Mucosa of gallbladder (tissue), 1 donor: Measurements from ENCODE around the gene PSMC6. TPM values are rescaled to one million over a fixed set of nuclear protein-coding genes. Genes with fewer than 3 reads are reported as not detected.
"Not testable (repeated sequence)": the region's sequence is repeated elsewhere in the genome, so short reads cannot be mapped to it uniquely, and the experiment has no call there.

Experiments used
- DNase-seq: peaks from one replicate; pipeline ENCODE4 v3.0.0-alpha.2; 2020; ENCODE audit warnings: low spot score
- total RNA-seq: library from RNA; stranded (reverse); gene quantifications from one replicate; pipeline ENCODE4 v1.2.1, GENCODE V29; 2021
- donor health status: DM: no; HTN: no; CAD: no.

The PSMC6 gene
- total RNA-seq, 1 donor from 2014 or later = 61.6 TPM

GRCh38 chr14:52716155-52716554 is 9.2 kb downstream of the PSMC6 start:
- no peak for DNase-seq

- no peak for DNase-seq
Measured at GRCh38 chr14:52723514-52724359, 16.7 kb downstream of the PSMC6 start.

GRCh38 chr14:52724360-52724644 is 17.3 kb downstream of the PSMC6 start:
- DNase-seq = no peak

GRCh38 chr14:52727509-52727908 is 20.5 kb downstream of the PSMC6 start:
- DNase-seq = not testable (repeated sequence)

- DNase-seq = not testable (repeated sequence)
Measured at GRCh38 chr14:52729035-52729434, 22.0 kb downstream of the PSMC6 start.

GRCh38 chr14:52729585-52729924 is 22.6 kb downstream of the PSMC6 start:
- no peak for DNase-seq

GRCh38 chr14:52729925-52730708 is 23.1 kb downstream of the PSMC6 start, which contains the start of gene STYX:
TSS of gene STYX (plus strand) at chr14:52730166. CDS start at chr14:52730475, 309 bp downstream.
- DNase-seq = peak; percentile 98

- no peak for DNase-seq
Measured at GRCh38 chr14:52730709-52731111, 23.7 kb downstream of the PSMC6 start.

GRCh38 chr14:52733824-52734223 is 26.8 kb downstream of the PSMC6 start:
- no peak for DNase-seq

- no peak for DNase-seq
Measured at GRCh38 chr14:52735921-52736489, 29.0 kb downstream of the PSMC6 start.

GRCh38 chr14:52738409-52738808 is 31.4 kb downstream of the PSMC6 start:
- DNase-seq = no peak

GRCh38 chr14:52740751-52741150 is 33.8 kb downstream of the PSMC6 start:
- no peak for DNase-seq

- no peak for DNase-seq
Measured at GRCh38 chr14:52741865-52742264, 34.9 kb downstream of the PSMC6 start.

- DNase-seq = no peak
Measured at GRCh38 chr14:52748647-52749292, 41.8 kb downstream of the PSMC6 start.

- no peak for DNase-seq
Measured at GRCh38 chr14:52755607-52756316, 48.8 kb downstream of the PSMC6 start.

GRCh38 chr14:52759145-52759544 is 52.1 kb downstream of the PSMC6 start:
- DNase-seq = no peak

GRCh38 chr14:52762923-52763322 is 55.9 kb downstream of the PSMC6 start:
- DNase-seq = not testable (repeated sequence)

GRCh38 chr14:52767058-52767833 is 60.2 kb downstream of the PSMC6 start:
- DNase-seq = no peak

- no peak for DNase-seq
Measured at GRCh38 chr14:52769887-52770286, 62.9 kb downstream of the PSMC6 start.

- no peak for DNase-seq
Measured at GRCh38 chr14:52776816-52777215, 69.8 kb downstream of the PSMC6 start.
